ENCODE data around the gene GALNT2. TPM values are rescaled to one million over a fixed set of nuclear protein-coding genes. Genes with fewer than 3 reads are reported as not detected.
A peak's percentile ranks its signal among the peaks of the same experiment; 100 is the strongest.

The GALNT2 gene
- polyA plus RNA-seq, 2 donors = 11.2 to 15.3 TPM

DNA sequence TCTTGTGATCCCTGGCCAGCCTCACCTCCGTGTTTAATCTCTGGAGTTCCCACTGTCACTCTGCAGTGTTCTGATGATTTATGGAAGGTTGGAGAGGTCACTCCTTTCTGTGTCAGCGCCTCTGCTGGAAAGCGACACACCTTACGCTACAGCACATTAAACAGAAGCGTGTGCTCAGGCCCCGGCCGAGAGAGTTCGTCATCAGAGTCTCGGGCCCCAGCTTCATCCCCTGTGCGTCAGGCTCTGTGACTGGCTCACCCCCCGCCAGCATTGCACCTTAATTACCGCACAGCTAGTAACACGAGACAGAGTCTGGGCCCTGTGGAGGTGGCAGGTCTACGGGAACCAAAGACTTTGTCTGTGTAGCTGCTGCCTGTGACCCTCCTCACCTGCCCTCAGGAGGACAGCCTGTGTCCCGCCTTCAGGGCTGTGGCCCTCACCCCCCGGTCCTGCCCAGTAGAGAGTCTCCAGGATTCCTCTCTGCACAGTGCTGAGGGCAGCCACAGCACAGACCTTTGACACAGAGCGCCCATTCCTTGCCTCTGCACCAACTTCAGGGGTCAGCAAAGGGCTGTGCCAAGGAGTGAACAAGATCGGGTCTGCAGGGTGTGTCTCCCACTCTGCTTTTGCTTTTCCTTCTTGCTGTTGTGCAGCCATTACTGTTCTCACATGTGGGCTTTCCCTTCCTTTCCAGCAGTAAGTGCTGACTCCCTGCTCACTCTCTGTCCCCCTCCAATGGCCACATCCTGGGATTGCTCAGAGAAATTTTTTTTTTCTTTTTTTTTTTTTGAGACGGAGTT lies 201.5 kb downstream of the GALNT2 start:
- H3K9me3 ChIP-seq (ENCODE audit: control insufficient read depth in 2 of 2, insufficient read depth in 1 of 2, low read depth in 1 of 2, low read length in 1 of 2) = no peaks in the 10 kb centered on the region
- H3K27me3 ChIP-seq (ENCODE audit: control insufficient read depth in 1 of 2, insufficient read depth in 2 of 2, low read length in 2 of 2) = no peaks in the 10 kb centered on the region
- H3K27ac ChIP-seq (ENCODE audit: low read depth in 2 of 2, low read length in 1 of 2) = no peak overlapping the region
- H3K36me3 ChIP-seq (ENCODE audit: control insufficient read depth in 2 of 2, insufficient read depth in 2 of 2, low read length in 1 of 2) = peaks cover 6 to 38% of the 10 kb centered on the region in 2 donors
- peaks cover 0 to 4% of the 10 kb centered on the region in 2 donors for H3K4me1 ChIP-seq (ENCODE audit: control insufficient read depth in 2 of 2, insufficient read depth in 2 of 2, low read length in 1 of 2)
- peak overlapping the region in 1 of 2 donors; percentile 10 for H3K4me3 ChIP-seq (ENCODE audit: low read depth in 1 of 2, low read length in 2 of 2)
- WGBS, 2 donors = 74 to 82% methylated on average over 19 of the region's 19 CpGs

DNA sequence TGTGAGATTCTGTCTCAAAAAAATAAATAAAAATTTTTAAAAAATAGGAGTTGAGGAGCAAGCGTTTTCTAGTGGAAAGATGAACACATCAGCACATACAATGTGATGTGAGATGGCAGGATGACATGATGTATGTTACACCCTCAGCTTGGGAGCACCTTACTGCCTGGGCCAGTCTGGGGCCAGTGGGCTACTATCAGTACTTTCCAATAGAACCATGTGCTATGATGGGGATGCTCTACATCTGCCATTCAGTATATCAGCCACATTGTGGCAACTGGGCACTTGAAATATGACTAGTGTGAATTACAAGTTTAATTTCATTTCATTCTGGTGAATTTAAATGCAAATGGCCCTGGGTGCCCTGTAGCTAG lies 203.1 kb downstream of the GALNT2 start:
- no peak overlapping the region for H3K4me3 ChIP-seq (ENCODE audit: low read depth in 1 of 2, low read length in 2 of 2)
- WGBS, 2 donors = 92 to 96% methylated on average over 1 of the region's 1 CpG
- H3K27me3 ChIP-seq (ENCODE audit: control insufficient read depth in 1 of 2, insufficient read depth in 2 of 2, low read length in 2 of 2) = no peaks in the 10 kb centered on the region
- no peak overlapping the region for H3K27ac ChIP-seq (ENCODE audit: low read depth in 2 of 2, low read length in 1 of 2)
- peaks cover 0 to 24% of the 10 kb centered on the region in 2 donors for H3K36me3 ChIP-seq (ENCODE audit: control insufficient read depth in 2 of 2, insufficient read depth in 2 of 2, low read length in 1 of 2)
- H3K9me3 ChIP-seq (ENCODE audit: control insufficient read depth in 2 of 2, insufficient read depth in 1 of 2, low read depth in 1 of 2, low read length in 1 of 2) = no peaks in the 10 kb centered on the region
- H3K4me1 ChIP-seq (ENCODE audit: control insufficient read depth in 2 of 2, insufficient read depth in 2 of 2, low read length in 1 of 2) = peaks cover 0 to 4% of the 10 kb centered on the region in 2 donors

GRCh38 chr1:230270559-230271281 lies 203.7 kb downstream of the GALNT2 start:
- Histone ChIP-seq H3K4me3 (ENCODE audit: low read depth in 1 of 2, low read length in 2 of 2) (no peak overlapping the region), H3K4me1 (ENCODE audit: control insufficient read depth in 2 of 2, insufficient read depth in 2 of 2, low read length in 1 of 2) (peaks cover 0 to 4% of the 10 kb centered on the region in 2 donors), H3K9me3 (ENCODE audit: control insufficient read depth in 2 of 2, insufficient read depth in 1 of 2, low read depth in 1 of 2, low read length in 1 of 2) (no peaks in the 10 kb centered on the region), H3K36me3 (ENCODE audit: control insufficient read depth in 2 of 2, insufficient read depth in 2 of 2, low read length in 1 of 2) (peaks cover 0 to 19% of the 10 kb centered on the region in 2 donors), H3K27me3 (ENCODE audit: control insufficient read depth in 1 of 2, insufficient read depth in 2 of 2, low read length in 2 of 2) (no peaks in the 10 kb centered on the region), H3K27ac (ENCODE audit: low read depth in 2 of 2, low read length in 1 of 2) (no peak overlapping the region)
- 47 to 60% methylated on average over 14 of the region's 14 CpGs for WGBS, 2 donors

GRCh38 chr1:230271300-230272035 lies 204.4 kb downstream of the GALNT2 start:
- H3K9me3 ChIP-seq (ENCODE audit: control insufficient read depth in 2 of 2, insufficient read depth in 1 of 2, low read depth in 1 of 2, low read length in 1 of 2) = no peaks in the 10 kb centered on the region
- 85 to 91% methylated on average over 20 of the region's 20 CpGs for WGBS, 2 donors
- peak overlapping the region in 1 of 2 donors; percentile 51 for H3K27ac ChIP-seq (ENCODE audit: low read depth in 2 of 2, low read length in 1 of 2)
- H3K27me3 ChIP-seq (ENCODE audit: control insufficient read depth in 1 of 2, insufficient read depth in 2 of 2, low read length in 2 of 2) = no peaks in the 10 kb centered on the region
- no peak overlapping the region for H3K4me3 ChIP-seq (ENCODE audit: low read depth in 1 of 2, low read length in 2 of 2)
- H3K4me1 ChIP-seq (ENCODE audit: control insufficient read depth in 2 of 2, insufficient read depth in 2 of 2, low read length in 1 of 2) = peaks cover 0 to 4% of the 10 kb centered on the region in 2 donors
- peaks cover 0 to 23% of the 10 kb centered on the region in 2 donors for H3K36me3 ChIP-seq (ENCODE audit: control insufficient read depth in 2 of 2, insufficient read depth in 2 of 2, low read length in 1 of 2)

DNA sequence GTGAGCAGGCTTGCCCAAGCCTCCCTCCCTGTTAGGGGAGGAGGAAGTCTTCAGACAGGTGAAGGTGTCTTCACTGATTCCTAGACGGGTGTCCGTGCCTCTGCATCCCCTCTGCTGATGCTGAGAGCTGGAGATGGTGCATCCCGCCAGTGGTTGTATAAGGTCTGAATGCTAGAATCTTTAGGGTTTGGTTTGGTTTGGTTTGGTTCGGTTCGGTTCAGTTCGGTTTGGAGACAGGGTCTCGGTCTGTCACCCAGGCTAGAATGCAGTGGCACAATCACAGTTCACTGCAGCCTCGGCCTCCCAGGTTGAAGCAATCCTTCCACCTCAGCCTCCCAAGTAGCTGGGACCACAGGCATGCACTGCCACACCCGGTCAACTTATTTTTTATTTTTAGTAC lies 205.5 kb downstream of the GALNT2 start:
- no peak overlapping the region for H3K4me3 ChIP-seq (ENCODE audit: low read depth in 1 of 2, low read length in 2 of 2)
- H3K27ac ChIP-seq (ENCODE audit: low read depth in 2 of 2, low read length in 1 of 2) = no peak overlapping the region
- no peaks in the 10 kb centered on the region for H3K27me3 ChIP-seq (ENCODE audit: control insufficient read depth in 1 of 2, insufficient read depth in 2 of 2, low read length in 2 of 2)
- peaks cover 0 to 3% of the 10 kb centered on the region in 2 donors for H3K4me1 ChIP-seq (ENCODE audit: control insufficient read depth in 2 of 2, insufficient read depth in 2 of 2, low read length in 1 of 2)
- WGBS, 2 donors = 92 to 97% methylated on average over 9 of the region's 9 CpGs
- H3K36me3 ChIP-seq (ENCODE audit: control insufficient read depth in 2 of 2, insufficient read depth in 2 of 2, low read length in 1 of 2) = peaks cover 0 to 21% of the 10 kb centered on the region in 2 donors
- H3K9me3 ChIP-seq (ENCODE audit: control insufficient read depth in 2 of 2, insufficient read depth in 1 of 2, low read depth in 1 of 2, low read length in 1 of 2) = no peaks in the 10 kb centered on the region

GRCh38 chr1:230273141-230273710 lies 206.2 kb downstream of the GALNT2 start:
- Histone ChIP-seq H3K27ac (ENCODE audit: low read depth in 2 of 2, low read length in 1 of 2) (no peak overlapping the region), H3K9me3 (ENCODE audit: control insufficient read depth in 2 of 2, insufficient read depth in 1 of 2, low read depth in 1 of 2, low read length in 1 of 2) (no peaks in the 10 kb centered on the region)
- 81 to 82% methylated on average over 7 of the region's 7 CpGs for WGBS, 2 donors

GRCh38 chr1:230274254-230274653 lies 207.2 kb downstream of the GALNT2 start:
- 69 to 75% methylated on average over 15 of the region's 15 CpGs for WGBS, 2 donors
- H3K9me3 ChIP-seq (ENCODE audit: control insufficient read depth in 2 of 2, insufficient read depth in 1 of 2, low read depth in 1 of 2, low read length in 1 of 2) = no peaks in the 10 kb centered on the region
- H3K4me3 ChIP-seq (ENCODE audit: low read depth in 1 of 2, low read length in 2 of 2) = no peak overlapping the region
- H3K27me3 ChIP-seq (ENCODE audit: control insufficient read depth in 1 of 2, insufficient read depth in 2 of 2, low read length in 2 of 2) = no peaks in the 10 kb centered on the region
- no peak overlapping the region for H3K27ac ChIP-seq (ENCODE audit: low read depth in 2 of 2, low read length in 1 of 2)
- peaks cover 6 to 24% of the 10 kb centered on the region in 2 donors for H3K36me3 ChIP-seq (ENCODE audit: control insufficient read depth in 2 of 2, insufficient read depth in 2 of 2, low read length in 1 of 2)
- H3K4me1 ChIP-seq (ENCODE audit: control insufficient read depth in 2 of 2, insufficient read depth in 2 of 2, low read length in 1 of 2) = no peaks in the 10 kb centered on the region

More at GRCh38 chr1:230273141-230273710, 206.2 kb downstream of the GALNT2 start:
- Histone ChIP-seq H3K36me3 (ENCODE audit: control insufficient read depth in 2 of 2, insufficient read depth in 2 of 2, low read length in 1 of 2) (peaks cover 0 to 17% of the 10 kb centered on the region in 2 donors), H3K4me3 (ENCODE audit: low read depth in 1 of 2, low read length in 2 of 2) (no peak overlapping the region), H3K27me3 (ENCODE audit: control insufficient read depth in 1 of 2, insufficient read depth in 2 of 2, low read length in 2 of 2) (no peaks in the 10 kb centered on the region), H3K4me1 (ENCODE audit: control insufficient read depth in 2 of 2, insufficient read depth in 2 of 2, low read length in 1 of 2) (peaks cover 0 to 3% of the 10 kb centered on the region in 2 donors)

DNA sequence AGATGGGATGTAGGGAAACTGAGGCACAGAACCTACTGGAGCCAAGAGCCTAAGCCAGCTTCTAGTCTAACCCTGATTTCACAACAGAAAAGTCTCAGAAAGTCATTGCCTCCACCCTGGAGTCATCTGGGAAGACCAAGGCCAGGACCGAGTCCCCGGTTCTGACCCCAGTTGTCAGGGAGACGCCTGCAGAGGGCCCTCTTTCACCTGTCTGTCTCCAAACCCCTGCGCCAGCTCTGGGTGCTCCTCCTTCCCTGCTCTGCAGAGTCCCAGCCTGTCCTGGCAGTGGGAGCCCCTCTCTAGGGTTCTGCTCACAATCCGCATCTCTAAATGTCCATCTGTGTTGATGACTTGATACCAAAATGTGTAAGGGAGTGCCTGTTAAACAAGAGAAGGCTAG lies 209.4 kb downstream of the GALNT2 start:
- no peaks in the 10 kb centered on the region for H3K4me1 ChIP-seq (ENCODE audit: control insufficient read depth in 2 of 2, insufficient read depth in 2 of 2, low read length in 1 of 2)
- H3K4me3 ChIP-seq (ENCODE audit: low read depth in 1 of 2, low read length in 2 of 2) = no peak overlapping the region
- H3K9me3 ChIP-seq (ENCODE audit: control insufficient read depth in 2 of 2, insufficient read depth in 1 of 2, low read depth in 1 of 2, low read length in 1 of 2) = no peaks in the 10 kb centered on the region
- 95 to 97% methylated on average over 5 of the region's 5 CpGs for WGBS, 2 donors
- no peak overlapping the region for H3K27ac ChIP-seq (ENCODE audit: low read depth in 2 of 2, low read length in 1 of 2)
- H3K27me3 ChIP-seq (ENCODE audit: control insufficient read depth in 1 of 2, insufficient read depth in 2 of 2, low read length in 2 of 2) = no peaks in the 10 kb centered on the region
- peaks cover 7 to 33% of the 10 kb centered on the region in 2 donors for H3K36me3 ChIP-seq (ENCODE audit: control insufficient read depth in 2 of 2, insufficient read depth in 2 of 2, low read length in 1 of 2)
